ENCODE measurements around the gene GNPDA1.
"Not testable (repeated sequence)": the region's sequence is repeated elsewhere in the genome, so short reads cannot be mapped to it uniquely, and the experiment has no call there.

Gene GNPDA1

GRCh38 chr5:142012792-142013388, at the start of gene GNPDA1:
TSS of gene GNPDA1 (minus strand) at chr5:142013027. CDS start at chr5:142012035, 992 bp downstream.
- peak; percentile 34 for DNase-seq

GRCh38 chr5:142059304-142059940, 46.6 kb upstream of the GNPDA1 start:
- DNase-seq, result no peak

GRCh38 chr5:142057697-142058056, 44.9 kb upstream of the GNPDA1 start:
- no peak for DNase-seq

GRCh38 chr5:142056816-142057696, 44.2 kb upstream of the GNPDA1 start:
- DNase-seq, result no peak

- no peak for DNase-seq
These were observed 42.5 kb upstream of the GNPDA1 start for GRCh38 chr5:142055301-142055700.

GRCh38 chr5:142053426-142054151, 40.8 kb upstream of the GNPDA1 start:
- no peak for DNase-seq

- DNase-seq, result not testable (repeated sequence)
These were observed 39.2 kb upstream of the GNPDA1 start for GRCh38 chr5:142052026-142052425.

- no peak for DNase-seq
These were observed 35.4 kb upstream of the GNPDA1 start for GRCh38 chr5:142048272-142048671.

GRCh38 chr5:142046191-142046590, 33.4 kb upstream of the GNPDA1 start:
- no peak for DNase-seq

- DNase-seq, result not testable (repeated sequence)
These were observed 28.1 kb upstream of the GNPDA1 start for GRCh38 chr5:142040881-142041280.

GRCh38 chr5:142040285-142040684, 27.5 kb upstream of the GNPDA1 start:
- no peak for DNase-seq

- no peak for DNase-seq
These were observed 25.9 kb upstream of the GNPDA1 start for GRCh38 chr5:142038735-142039134.

- DNase-seq, result not testable (repeated sequence)
These were observed 24.8 kb upstream of the GNPDA1 start for GRCh38 chr5:142037599-142037998.

- no peak for DNase-seq
These were observed 24.1 kb upstream of the GNPDA1 start for GRCh38 chr5:142036918-142037317.

- DNase-seq, result no peak
These were observed 22.2 kb upstream of the GNPDA1 start for GRCh38 chr5:142034994-142035393.

GRCh38 chr5:142033632-142034567, 21.1 kb upstream of the GNPDA1 start:
- not testable (repeated sequence) for DNase-seq

GRCh38 chr5:142032747-142033631, 20.2 kb upstream of the GNPDA1 start:
- DNase-seq, result no peak

GRCh38 chr5:142032150-142032549, 19.3 kb upstream of the GNPDA1 start:
- no peak for DNase-seq

- no peak for DNase-seq
These were observed 12.8 kb upstream of the GNPDA1 start for GRCh38 chr5:142025637-142026036.

GRCh38 chr5:142024771-142025304, 12.0 kb upstream of the GNPDA1 start:
- DNase-seq, result peak; percentile 71

GRCh38 chr5:142023836-142024235, 11.0 kb upstream of the GNPDA1 start:
- DNase-seq, result no peak
